Measurements from ENCODE around the gene C10orf90. TPM values are rescaled to one million over a fixed set of nuclear protein-coding genes. Genes with fewer than 3 reads are reported as not detected.

The C10orf90 gene
- total and polyA plus RNA-seq, 7 donors = 0.03 to 1.1 (median 0.33) TPM; not detected in 4

DNA sequence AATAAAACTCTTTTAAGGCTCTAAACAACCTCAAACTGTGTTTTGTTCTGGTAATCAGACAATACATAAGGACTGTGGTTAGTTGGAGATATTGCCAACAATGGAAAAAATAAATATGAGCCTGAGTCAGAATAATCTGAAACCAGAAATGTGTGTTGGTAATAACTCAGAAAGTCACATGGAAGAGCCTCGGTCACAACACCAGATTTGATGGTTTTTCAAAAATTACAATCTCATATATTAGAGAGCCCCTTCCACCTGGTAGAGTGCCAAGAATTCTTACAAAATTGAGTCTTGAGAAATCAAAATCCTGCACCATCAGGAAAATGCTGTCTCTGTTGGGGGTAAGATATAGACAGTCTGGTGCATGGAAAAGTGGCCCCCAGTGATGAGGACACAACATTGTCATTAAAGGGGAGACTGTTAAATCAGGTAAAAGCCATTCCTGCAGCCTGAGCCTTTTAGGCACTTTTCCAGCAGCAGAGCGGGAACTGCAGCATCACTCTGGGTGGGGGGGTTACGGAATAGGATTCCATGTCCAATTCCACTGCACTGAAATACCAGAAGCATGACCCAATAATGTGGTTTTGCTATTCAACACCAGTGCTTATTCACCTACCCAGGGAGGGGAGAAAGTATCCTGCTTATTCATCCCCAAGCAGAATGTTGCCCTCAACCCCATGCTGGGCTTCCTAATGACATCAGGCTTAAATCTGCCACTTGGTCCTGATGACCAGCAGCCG, 272.7 kb downstream of the C10orf90 start:
- H3K27ac ChIP-seq = no peak overlapping the region
- peaks cover 0 to 5% (median 0%) of the 10 kb centered on the region in 3 donors for H3K27me3 ChIP-seq
- no peaks in the 10 kb centered on the region for H3K36me3 ChIP-seq
- no peak for DNase-seq
- no peak overlapping the region for H3K4me3 ChIP-seq
- no peaks in the 10 kb centered on the region for H3K4me1 ChIP-seq
- TF ChIP-seq POLR2A (IDR thresholded peaks at IDR 0.05) (no peak), EP300 (IDR thresholded peaks at IDR 0.05) (no peak), POLR2AphosphoS5 (IDR thresholded peaks at IDR 0.05) (no peak)
- TF ChIP-seq, protein P1, sequence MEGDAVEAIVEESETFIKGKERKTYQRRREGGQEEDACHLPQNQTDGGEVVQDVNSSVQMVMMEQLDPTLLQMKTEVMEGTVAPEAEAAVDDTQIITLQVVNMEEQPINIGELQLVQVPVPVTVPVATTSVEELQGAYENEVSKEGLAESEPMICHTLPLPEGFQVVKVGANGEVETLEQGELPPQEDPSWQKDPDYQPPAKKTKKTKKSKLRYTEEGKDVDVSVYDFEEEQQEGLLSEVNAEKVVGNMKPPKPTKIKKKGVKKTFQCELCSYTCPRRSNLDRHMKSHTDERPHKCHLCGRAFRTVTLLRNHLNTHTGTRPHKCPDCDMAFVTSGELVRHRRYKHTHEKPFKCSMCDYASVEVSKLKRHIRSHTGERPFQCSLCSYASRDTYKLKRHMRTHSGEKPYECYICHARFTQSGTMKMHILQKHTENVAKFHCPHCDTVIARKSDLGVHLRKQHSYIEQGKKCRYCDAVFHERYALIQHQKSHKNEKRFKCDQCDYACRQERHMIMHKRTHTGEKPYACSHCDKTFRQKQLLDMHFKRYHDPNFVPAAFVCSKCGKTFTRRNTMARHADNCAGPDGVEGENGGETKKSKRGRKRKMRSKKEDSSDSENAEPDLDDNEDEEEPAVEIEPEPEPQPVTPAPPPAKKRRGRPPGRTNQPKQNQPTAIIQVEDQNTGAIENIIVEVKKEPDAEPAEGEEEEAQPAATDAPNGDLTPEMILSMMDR (IDR thresholded peaks at IDR 0.05) = no peak
- no peaks in the 10 kb centered on the region for H3K9me3 ChIP-seq
- WGBS, 2 donors = 82 to 88% methylated on average over 4 of the region's 4 CpGs
- intact Hi-C loops (cut with DNase I) = no loop called here

DNA sequence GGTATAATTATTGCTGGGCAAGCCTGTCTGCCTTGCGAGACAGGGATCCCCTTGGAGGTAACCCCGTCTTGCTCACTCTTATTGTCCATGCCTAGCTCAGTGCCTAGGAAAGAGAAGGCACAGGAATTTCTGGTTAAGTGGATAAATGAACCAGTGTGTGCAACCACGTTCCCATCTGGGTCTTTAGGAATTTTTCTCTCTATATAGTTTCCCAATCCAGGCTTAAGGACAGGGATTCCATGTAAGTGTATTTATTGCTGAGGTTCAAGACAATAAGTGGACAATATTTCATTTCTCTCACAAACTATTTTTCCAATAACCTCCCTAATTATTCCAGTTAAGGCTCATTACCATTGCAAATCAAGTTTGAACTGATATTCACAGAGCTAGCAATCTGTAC, 273.3 kb downstream of the C10orf90 start:
- no peak for DNase-seq
- H3K27ac ChIP-seq = no peak overlapping the region
- H3K27me3 ChIP-seq = peaks cover 0 to 5% (median 0%) of the 10 kb centered on the region in 3 donors
- intact Hi-C loops (cut with DNase I) = no loop called here
- TF ChIP-seq POLR2AphosphoS5 (IDR thresholded peaks at IDR 0.05) = no peak
- TF ChIP-seq EP300 (IDR thresholded peaks at IDR 0.05) = no peak
- no peak for TF ChIP-seq POLR2A (IDR thresholded peaks at IDR 0.05)
- TF ChIP-seq, protein P1 (IDR thresholded peaks at IDR 0.05) = no peak
- WGBS, 2 donors = 88 to 93% methylated on average over 3 of the region's 3 CpGs
- H3K4me3 ChIP-seq = no peak overlapping the region
- no peaks in the 10 kb centered on the region for H3K4me1 ChIP-seq
- no peaks in the 10 kb centered on the region for H3K36me3 ChIP-seq
- H3K9me3 ChIP-seq = no peaks in the 10 kb centered on the region

DNA sequence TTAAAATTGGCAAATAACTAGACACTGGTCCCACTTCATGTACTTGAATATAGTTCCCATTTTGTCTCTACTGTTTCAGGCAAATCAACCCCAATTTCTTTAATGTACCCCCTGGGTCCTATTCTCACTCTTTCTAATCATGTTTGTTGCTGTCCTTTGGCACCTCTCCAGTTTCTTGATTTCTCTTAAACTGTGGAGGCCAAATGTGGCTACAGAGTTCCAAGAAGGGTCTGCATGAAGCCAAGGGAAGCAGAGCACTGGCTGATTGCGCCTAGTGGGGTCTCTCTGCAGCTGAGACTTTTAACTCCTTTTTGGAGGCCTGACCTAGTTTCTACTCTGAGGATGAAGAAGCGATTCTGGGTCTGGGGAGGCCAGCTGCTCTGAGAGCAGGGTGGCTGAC, 275.5 kb downstream of the C10orf90 start:
- H3K36me3 ChIP-seq = no peaks in the 10 kb centered on the region
- intact Hi-C loops (cut with DNase I) = no loop called here
- H3K9me3 ChIP-seq = no peaks in the 10 kb centered on the region
- no peak overlapping the region for H3K4me3 ChIP-seq
- peaks cover 0 to 7% (median 0%) of the 10 kb centered on the region in 3 donors for H3K27me3 ChIP-seq
- 90 to 92% methylated on average over 2 of the region's 2 CpGs for WGBS, 2 donors
- H3K4me1 ChIP-seq = no peaks in the 10 kb centered on the region
- DNase-seq = no peak
- H3K27ac ChIP-seq = no peak overlapping the region
- TF ChIP-seq, protein P1 (IDR thresholded peaks at IDR 0.05) = no peak
- no peak for TF ChIP-seq EP300 (IDR thresholded peaks at IDR 0.05)
- no peak for TF ChIP-seq POLR2A (IDR thresholded peaks at IDR 0.05)

DNA sequence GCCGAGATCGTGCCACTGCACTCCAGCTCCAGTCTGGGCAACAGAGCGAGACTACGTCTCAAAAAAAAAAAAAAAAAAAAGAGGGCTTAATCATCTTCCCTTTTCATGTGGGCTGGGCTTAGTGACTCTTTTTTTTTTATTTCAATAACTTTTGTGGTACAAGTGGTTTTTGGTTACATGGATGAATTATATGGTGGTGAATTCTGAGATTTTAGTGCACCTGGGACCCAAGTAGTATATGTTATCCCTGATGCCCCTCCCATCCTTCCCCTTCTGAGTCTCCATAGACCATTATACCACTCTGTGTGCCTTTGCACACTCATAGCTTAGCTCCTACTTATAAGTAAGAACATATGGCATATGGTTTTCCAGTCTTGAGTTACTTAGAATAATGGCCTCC, 277.4 kb downstream of the C10orf90 start:
- H3K4me1 ChIP-seq = peaks cover 0 to 7% (median 6%) of the 10 kb centered on the region in 4 donors
- DNase-seq = no peak
- TF ChIP-seq POLR2A (IDR thresholded peaks at IDR 0.05) (no peak), POLR2AphosphoS5 (IDR thresholded peaks at IDR 0.05) (no peak), EP300 (IDR thresholded peaks at IDR 0.05) (no peak)
- TF ChIP-seq, protein P1 (IDR thresholded peaks at IDR 0.05) = no peak
- no peak overlapping the region for H3K4me3 ChIP-seq
- no peak overlapping the region for H3K27ac ChIP-seq
- no peaks in the 10 kb centered on the region for H3K36me3 ChIP-seq
- H3K27me3 ChIP-seq = peaks cover 7 to 22% (median 9%) of the 10 kb centered on the region in 3 donors
- H3K9me3 ChIP-seq = no peaks in the 10 kb centered on the region
- intact Hi-C loops (cut with DNase I) = no loop called here
- 86 to 93% methylated on average over 4 of the region's 4 CpGs for WGBS, 2 donors
